Gastrocnemius medialis (tissue), 4 donors: Measurements from ENCODE around the gene SURF2.

ENCODE experiments used
- POLR2A ChIP-seq, 2 donors: fragments of 450-650 bp; IDR thresholded peaks; one replicate each; pipeline ENCODE4 v1.6.1; 2017; ENCODE audit warnings: antibody characterized with exemption in 2 of 2, mild to moderate bottlenecking in 2 of 2, moderate library complexity in 2 of 2
- TF ChIP-seq, protein P1 (sequence below), 5 experiments: fragments of 450-650 bp in 3 of 5; fragments of 200-600 bp in 2 of 5; sonication (generic) in 2 of 5; IDR thresholded peaks in 4 of 5; conservative IDR thresholded peaks in 1 of 5; 1 replicate in 4 of 5; 2 replicates in 1 of 5; pipeline ENCODE4 v1.5.1; 2016 to 2019; ENCODE audit warnings: antibody characterized with exemption in 5 of 5, mild to moderate bottlenecking in 3 of 5, moderate library complexity in 3 of 5

DNA sequence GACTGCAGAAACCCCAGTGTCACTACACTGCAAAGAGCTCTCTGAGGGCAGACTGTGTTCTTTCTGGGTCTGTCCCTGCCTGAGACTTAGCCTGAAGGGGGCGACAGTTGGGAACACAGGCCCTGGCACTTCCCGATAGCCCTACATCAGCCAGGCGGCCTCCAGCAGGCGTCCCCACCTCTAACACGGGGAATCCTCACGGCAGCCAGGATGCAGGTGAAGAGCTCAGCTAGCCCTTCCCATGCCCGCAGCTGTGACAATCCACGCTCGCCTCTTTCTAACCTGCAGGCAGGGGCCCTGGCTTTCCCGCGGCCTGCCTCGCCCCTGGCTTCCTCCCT is 14.3 kb upstream of the SURF2 start:
- TF ChIP-seq, protein P1, sequence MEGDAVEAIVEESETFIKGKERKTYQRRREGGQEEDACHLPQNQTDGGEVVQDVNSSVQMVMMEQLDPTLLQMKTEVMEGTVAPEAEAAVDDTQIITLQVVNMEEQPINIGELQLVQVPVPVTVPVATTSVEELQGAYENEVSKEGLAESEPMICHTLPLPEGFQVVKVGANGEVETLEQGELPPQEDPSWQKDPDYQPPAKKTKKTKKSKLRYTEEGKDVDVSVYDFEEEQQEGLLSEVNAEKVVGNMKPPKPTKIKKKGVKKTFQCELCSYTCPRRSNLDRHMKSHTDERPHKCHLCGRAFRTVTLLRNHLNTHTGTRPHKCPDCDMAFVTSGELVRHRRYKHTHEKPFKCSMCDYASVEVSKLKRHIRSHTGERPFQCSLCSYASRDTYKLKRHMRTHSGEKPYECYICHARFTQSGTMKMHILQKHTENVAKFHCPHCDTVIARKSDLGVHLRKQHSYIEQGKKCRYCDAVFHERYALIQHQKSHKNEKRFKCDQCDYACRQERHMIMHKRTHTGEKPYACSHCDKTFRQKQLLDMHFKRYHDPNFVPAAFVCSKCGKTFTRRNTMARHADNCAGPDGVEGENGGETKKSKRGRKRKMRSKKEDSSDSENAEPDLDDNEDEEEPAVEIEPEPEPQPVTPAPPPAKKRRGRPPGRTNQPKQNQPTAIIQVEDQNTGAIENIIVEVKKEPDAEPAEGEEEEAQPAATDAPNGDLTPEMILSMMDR (IDR thresholded peaks at IDR 0.05 in 4 of 5, conservative IDR thresholded peaks at IDR 0.05 in 1 of 5) = no peak
- no peak for TF ChIP-seq POLR2A (IDR thresholded peaks at IDR 0.05)
